Parathyroid adenoma (tissue), 2 donors: ENCODE data around the gene ARHGAP15.

Experiments used
- H2AFZ ChIP-seq: fragments of 300-600 bp; sonication (generic); one replicate; pipeline ENCODE4 v1.7.0; 2017; ENCODE audit warnings: antibody characterized with exemption, mild to moderate bottlenecking
- H3K27ac ChIP-seq: fragments of 300-600 bp; sonication (generic); one replicate; pipeline ENCODE4 v1.7.0; 2017
- H3K27me3 ChIP-seq: fragments of 300-600 bp; sonication (generic); one replicate; pipeline ENCODE4 v1.7.0; 2017; ENCODE audit warnings: low read length; ENCODE audit not compliant: control insufficient read depth, insufficient read depth
- H3K36me3 ChIP-seq: fragments of 300-600 bp; sonication (generic); one replicate; pipeline ENCODE4 v1.7.0; 2017; ENCODE audit warnings: low read length; ENCODE audit not compliant: control insufficient read depth, insufficient read depth
- H3K4me1 ChIP-seq: fragments of 300-600 bp; sonication (generic); one replicate; pipeline ENCODE4 v1.7.0; 2017; ENCODE audit warnings: control low read depth
- H3K4me2 ChIP-seq: fragments of 300-600 bp; sonication (generic); one replicate; pipeline ENCODE4 v1.7.0; 2017; ENCODE audit warnings: low read length
- H3K4me3 ChIP-seq: fragments of 300-600 bp; sonication (generic); one replicate; pipeline ENCODE4 v1.7.0; 2017; ENCODE audit warnings: low read depth, low read length
- H3K79me2 ChIP-seq: fragments of 300-600 bp; sonication (generic); one replicate; pipeline ENCODE4 v1.7.0; 2017; ENCODE audit warnings: control low read depth
- H3K9ac ChIP-seq: fragments of 300-600 bp; sonication (generic); one replicate; pipeline ENCODE4 v1.7.0; 2017; ENCODE audit warnings: mild to moderate bottlenecking
- H3K9me3 ChIP-seq: fragments of 300-600 bp; sonication (generic); one replicate; pipeline ENCODE4 v1.7.0; 2017; ENCODE audit warnings: low read length; ENCODE audit not compliant: control insufficient read depth
- TF ChIP-seq, protein P1 (sequence below): fragments of 300-600 bp; sonication (generic); IDR thresholded peaks from one replicate; pipeline ENCODE4 v1.7.0; 2017; ENCODE audit warnings: antibody characterized with exemption, mild to moderate bottlenecking
- donor health status: primary hyperparathyroidism.

The ARHGAP15 gene

DNA sequence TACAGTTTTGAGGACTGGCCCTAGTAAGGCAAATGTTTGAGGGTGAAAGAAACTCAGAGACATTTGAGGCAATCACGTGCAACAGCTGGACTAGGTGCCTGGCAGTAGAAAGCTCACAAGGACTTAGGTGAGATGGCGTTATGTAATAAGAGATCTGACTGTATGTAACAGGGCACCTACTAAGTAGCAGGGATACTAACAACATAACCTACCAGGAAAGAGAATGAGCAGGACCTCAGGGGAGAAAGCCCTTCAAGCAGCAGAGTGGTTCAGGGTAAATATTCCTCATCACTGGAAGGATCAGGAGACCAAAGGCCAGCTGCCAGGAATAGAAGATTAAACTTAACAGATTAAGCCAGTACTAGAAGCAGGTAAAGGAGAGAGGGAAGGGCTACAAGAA, 53.4 kb downstream of the ARHGAP15 start:
- Histone ChIP-seq H2AFZ (no peak overlapping the region), H3K4me1 (no peaks in the 10 kb centered on the region), H3K36me3 (no peaks in the 10 kb centered on the region), H3K9me3 (no peaks in the 10 kb centered on the region), H3K79me2 (no peaks in the 10 kb centered on the region), H3K27ac (no peak overlapping the region), H3K4me2 (no peak overlapping the region), H3K9ac (no peak overlapping the region), H3K27me3 (no peaks in the 10 kb centered on the region), H3K4me3 (no peak overlapping the region)
- TF ChIP-seq, protein P1, sequence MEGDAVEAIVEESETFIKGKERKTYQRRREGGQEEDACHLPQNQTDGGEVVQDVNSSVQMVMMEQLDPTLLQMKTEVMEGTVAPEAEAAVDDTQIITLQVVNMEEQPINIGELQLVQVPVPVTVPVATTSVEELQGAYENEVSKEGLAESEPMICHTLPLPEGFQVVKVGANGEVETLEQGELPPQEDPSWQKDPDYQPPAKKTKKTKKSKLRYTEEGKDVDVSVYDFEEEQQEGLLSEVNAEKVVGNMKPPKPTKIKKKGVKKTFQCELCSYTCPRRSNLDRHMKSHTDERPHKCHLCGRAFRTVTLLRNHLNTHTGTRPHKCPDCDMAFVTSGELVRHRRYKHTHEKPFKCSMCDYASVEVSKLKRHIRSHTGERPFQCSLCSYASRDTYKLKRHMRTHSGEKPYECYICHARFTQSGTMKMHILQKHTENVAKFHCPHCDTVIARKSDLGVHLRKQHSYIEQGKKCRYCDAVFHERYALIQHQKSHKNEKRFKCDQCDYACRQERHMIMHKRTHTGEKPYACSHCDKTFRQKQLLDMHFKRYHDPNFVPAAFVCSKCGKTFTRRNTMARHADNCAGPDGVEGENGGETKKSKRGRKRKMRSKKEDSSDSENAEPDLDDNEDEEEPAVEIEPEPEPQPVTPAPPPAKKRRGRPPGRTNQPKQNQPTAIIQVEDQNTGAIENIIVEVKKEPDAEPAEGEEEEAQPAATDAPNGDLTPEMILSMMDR = no peak

DNA sequence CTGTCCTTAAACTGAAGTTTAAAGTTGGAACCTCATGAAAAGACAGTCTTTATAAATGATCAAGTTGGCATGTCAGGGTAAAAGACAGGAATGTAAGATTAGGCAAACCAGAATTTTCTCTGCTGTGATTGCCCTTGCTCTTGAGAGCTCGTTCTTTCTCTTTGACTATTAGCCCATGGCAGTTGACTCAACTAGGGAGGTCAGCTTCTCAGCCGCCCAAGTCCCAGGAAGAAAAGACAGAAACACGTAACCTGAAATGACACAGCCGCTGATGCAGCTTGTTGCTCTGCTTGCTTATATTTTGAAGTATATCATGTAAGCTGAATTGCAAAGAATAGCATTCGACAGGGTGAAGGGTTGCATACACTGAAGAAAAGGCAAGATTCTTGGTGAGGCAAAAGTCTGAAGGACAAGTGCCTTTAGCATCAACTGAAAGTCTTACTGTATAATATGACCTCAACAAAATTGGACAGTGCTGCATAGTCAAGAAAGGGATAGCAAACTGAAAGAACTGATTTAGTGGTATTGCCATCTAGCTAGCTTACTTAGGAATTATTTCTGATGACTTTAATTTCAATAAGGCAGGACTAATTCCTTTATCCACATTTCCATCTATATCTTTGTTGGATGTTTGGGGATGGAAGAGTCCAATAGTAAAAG, 54.7 kb downstream of the ARHGAP15 start:
- H3K27ac ChIP-seq = no peak overlapping the region
- no peaks in the 10 kb centered on the region for H3K27me3 ChIP-seq

DNA sequence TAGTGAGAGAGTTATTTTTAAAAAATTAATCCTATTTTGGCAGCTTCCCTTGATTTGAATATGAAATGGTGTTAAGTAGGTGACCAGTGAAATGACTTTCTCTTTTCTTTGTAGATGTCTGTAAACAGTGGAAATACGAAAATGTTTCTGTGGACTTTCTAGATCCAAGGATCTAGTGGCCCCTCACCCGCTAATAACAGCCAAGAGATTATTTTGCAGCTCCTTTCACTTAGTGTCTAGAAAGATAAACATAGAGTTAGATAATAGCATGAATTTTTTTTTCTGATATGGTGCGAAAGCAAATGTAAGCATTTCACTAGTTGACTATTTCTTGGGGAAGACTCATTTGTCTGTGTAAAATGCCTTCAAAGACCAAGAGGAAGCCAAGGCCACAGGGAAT, 57.7 kb downstream of the ARHGAP15 start:
- Histone ChIP-seq H3K4me3 (no peak overlapping the region), H3K27me3 (no peaks in the 10 kb centered on the region), H3K36me3 (no peaks in the 10 kb centered on the region), H3K4me2 (no peak overlapping the region), H2AFZ (no peak overlapping the region), H3K27ac (no peak overlapping the region), H3K9ac (no peak overlapping the region), H3K79me2 (no peaks in the 10 kb centered on the region), H3K9me3 (no peaks in the 10 kb centered on the region), H3K4me1 (no peaks in the 10 kb centered on the region)
- TF ChIP-seq, protein P1 = no peak

More for the DNA sequence above, 54.7 kb downstream of the ARHGAP15 start:
- no peaks in the 10 kb centered on the region for H3K9me3 ChIP-seq
- no peak overlapping the region for H3K9ac ChIP-seq
- H2AFZ ChIP-seq = no peak overlapping the region
- TF ChIP-seq, protein P1 = no peak
- no peak overlapping the region for H3K4me3 ChIP-seq
- no peaks in the 10 kb centered on the region for H3K79me2 ChIP-seq
- H3K36me3 ChIP-seq = no peaks in the 10 kb centered on the region
- no peak overlapping the region for H3K4me2 ChIP-seq
- H3K4me1 ChIP-seq = no peaks in the 10 kb centered on the region

DNA sequence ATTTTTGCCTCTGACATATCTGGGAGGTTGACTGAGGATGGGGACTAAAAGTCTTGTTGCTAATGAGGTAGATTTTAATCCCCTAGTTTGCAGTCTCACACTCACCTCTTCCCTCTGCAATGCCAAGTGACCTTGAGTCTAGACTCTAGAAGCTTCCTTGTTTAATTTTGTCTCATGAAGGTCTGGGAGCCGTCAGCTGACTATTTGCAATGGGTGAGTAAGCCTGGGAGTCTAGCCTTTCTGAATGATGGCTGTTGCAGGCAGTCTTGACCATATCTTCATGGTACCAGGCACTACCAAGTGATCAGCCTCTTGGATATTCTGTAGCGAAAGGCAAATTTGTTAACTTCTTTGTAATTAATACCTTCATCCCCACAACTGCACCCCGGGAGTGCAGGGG, 61.2 kb downstream of the ARHGAP15 start:
- TF ChIP-seq, protein P1 = no peak

DNA sequence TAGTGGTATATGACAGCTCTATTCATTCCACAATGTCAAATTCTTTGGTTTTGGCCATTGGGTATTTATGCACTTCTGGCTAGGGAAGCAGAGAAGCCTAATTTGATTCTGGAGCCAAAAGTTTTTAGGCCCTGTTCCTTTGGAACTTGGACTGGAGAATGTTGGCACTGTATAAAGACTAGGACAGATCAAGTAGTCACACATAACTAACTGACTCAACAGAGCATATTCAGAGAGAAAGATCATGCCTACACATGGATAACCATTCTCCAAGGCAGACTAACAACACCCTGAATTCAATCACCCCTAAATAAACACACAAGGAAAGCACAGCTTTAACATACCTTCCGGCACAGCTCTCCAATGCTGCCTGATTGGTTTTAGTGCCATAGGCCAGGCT, 62.9 kb downstream of the ARHGAP15 start:
- Histone ChIP-seq H3K9ac (no peak overlapping the region), H3K9me3 (no peaks in the 10 kb centered on the region), H3K36me3 (no peaks in the 10 kb centered on the region), H2AFZ (no peak overlapping the region), H3K4me1 (no peaks in the 10 kb centered on the region), H3K27ac (no peak overlapping the region), H3K4me2 (no peak overlapping the region), H3K27me3 (no peaks in the 10 kb centered on the region), H3K4me3 (no peak overlapping the region), H3K79me2 (no peaks in the 10 kb centered on the region)
- TF ChIP-seq, protein P1 = no peak

More for the DNA sequence above, 61.2 kb downstream of the ARHGAP15 start:
- H2AFZ ChIP-seq = no peak overlapping the region
- no peaks in the 10 kb centered on the region for H3K36me3 ChIP-seq
- H3K4me1 ChIP-seq = no peaks in the 10 kb centered on the region
- H3K4me3 ChIP-seq = no peak overlapping the region
- no peaks in the 10 kb centered on the region for H3K9me3 ChIP-seq
- no peaks in the 10 kb centered on the region for H3K27me3 ChIP-seq
- no peaks in the 10 kb centered on the region for H3K79me2 ChIP-seq
- no peak overlapping the region for H3K9ac ChIP-seq
- no peak overlapping the region for H3K4me2 ChIP-seq
- H3K27ac ChIP-seq = no peak overlapping the region
